Endothelial cell of umbilical vein (primary cell): ENCODE data around the gene DMRTC2. TPM values are rescaled to one million over a fixed set of nuclear protein-coding genes. Genes with fewer than 3 reads are reported as not detected.

ENCODE experiments used
- BruUV-seq: library from RNA; stranded (reverse); fragments of 400-500 nt; replicated peaks from 2 replicates; lab custom pipeline; 2021; lab: Mats Ljungman, UMichigan
- CTCF ChIA-PET: fragments of 300-600, 350-600 bp; sonication (Branson Sonifier 250); formaldehyde crosslinking; loops from one replicate; lab custom pipeline; 2021; ENCODE audit warnings: antibody characterized with exemption, inconsistent platforms; lab: Charles Lee
- POLR2A ChIA-PET: fragments of 300-600, 350-600 bp; sonication (Branson Sonifier 250); formaldehyde crosslinking; loops from one replicate; lab custom pipeline; 2021; ENCODE audit warnings: antibody characterized with exemption, inconsistent platforms; lab: Charles Lee
- DNase-seq: peaks from one replicate; pipeline ENCODE4 v3.0.0-alpha.2; 2011; ENCODE audit warnings: low read depth, low spot score
- FAIRE-seq: peaks from 2 replicates; lab custom pipeline; 2011; peaks lifted over from hg19 to GRCh38; lab: Jason Lieb, UNC
- H2AFZ ChIP-seq: 2 replicates; pipeline ENCODE4 v1.6.0; 2012; ENCODE audit warnings: low read depth, low read length, control low read depth, inconsistent platforms
- H3K27ac ChIP-seq: 2 replicates; pipeline ENCODE4 v1.5.1; 2011; ENCODE audit warnings: low read depth, mild to moderate bottlenecking, control low read depth, low read length, moderate library complexity; ENCODE audit not compliant: insufficient read depth
- H3K27me3 ChIP-seq, 2 experiments: 2 replicates each; pipeline versions ENCODE4 v1.6.0 to v1.6.1; 2011; ENCODE audit warnings: low read length in 2 of 2, mixed read lengths in 1 of 2; ENCODE audit not compliant: control insufficient read depth in 2 of 2, insufficient read depth in 2 of 2
- H3K36me3 ChIP-seq, 2 experiments: 2 replicates in 1 of 2; 3 replicates in 1 of 2; pipeline ENCODE4 v1.5.1; 2011; ENCODE audit warnings: low read length in 2 of 2, mild to moderate bottlenecking in 1 of 2, moderate library complexity in 1 of 2; ENCODE audit not compliant: control insufficient read depth in 2 of 2, insufficient read depth in 2 of 2; ENCODE audit errors: extremely low read depth in 1 of 2
- H3K4me1 ChIP-seq: 3 replicates; pipeline ENCODE4 v1.5.1; 2011; ENCODE audit warnings: mild to moderate bottlenecking, low read length; ENCODE audit not compliant: control insufficient read depth, insufficient read depth; ENCODE audit errors: extremely low read depth
- H3K4me2 ChIP-seq: 2 replicates; pipeline ENCODE4 v1.6.1; 2011; ENCODE audit warnings: low read length, control low read depth, mixed read lengths; ENCODE audit not compliant: insufficient read depth
- H3K4me3 ChIP-seq, 3 experiments: fragments of 200-600 bp in 1 of 3; sonication (generic), shearing (Covaris generic) in 1 of 3; replicated peaks in 1 of 3; 2 replicates each; pipeline ENCODE4 v1.5.1; 2011 to 2016; ENCODE audit warnings: control low read depth in 3 of 3, low read length in 3 of 3, mild to moderate bottlenecking in 2 of 3, inconsistent platforms in 1 of 3, low read depth in 1 of 3, moderate library complexity in 1 of 3; ENCODE audit not compliant: insufficient read depth in 1 of 3
- H3K79me2 ChIP-seq: 2 replicates; pipeline ENCODE4 v1.6.0; 2012; ENCODE audit warnings: low read length, inconsistent platforms; ENCODE audit not compliant: control insufficient read depth, insufficient read depth
- H3K9ac ChIP-seq: replicated peaks from 2 replicates; pipeline ENCODE3; 2011; ENCODE audit warnings: low read length, control low read depth; ENCODE audit not compliant: insufficient read depth; ENCODE audit errors: extremely low read depth
- H3K9me1 ChIP-seq: replicated peaks from 3 replicates; pipeline ENCODE4 v1.6.0; 2011; ENCODE audit warnings: mild to moderate bottlenecking, low read length; ENCODE audit not compliant: control insufficient read depth, insufficient read depth; ENCODE audit errors: extremely low read depth
- H3K9me3 ChIP-seq: replicated peaks from 2 replicates; pipeline ENCODE4 v1.5.1; 2012; ENCODE audit warnings: low read length, inconsistent platforms; ENCODE audit not compliant: control insufficient read depth, insufficient read depth
- H4K20me1 ChIP-seq: replicated peaks from 2 replicates; pipeline ENCODE3; 2011; ENCODE audit warnings: mild to moderate bottlenecking, low read length; ENCODE audit not compliant: control insufficient read depth, insufficient read depth; ENCODE audit errors: extremely low read depth
- CTCF ChIP-seq, 2 donors: IDR thresholded peaks; 1 replicate in 1 of 2; 2 replicates in 1 of 2; pipeline ENCODE4 v1.5.1; 2011; ENCODE audit warnings: low read length in 2 of 2, mild to moderate bottlenecking in 2 of 2, moderate library complexity in 2 of 2, control low read depth in 1 of 2, inconsistent platforms in 1 of 2, low read depth in 1 of 2; ENCODE audit not compliant: insufficient read depth in 1 of 2; ENCODE audit errors: extremely low read depth in 1 of 2
- EZH2 ChIP-seq: IDR thresholded peaks from 2 replicates; pipeline ENCODE4 v1.6.1; 2012; ENCODE audit warnings: borderline replicate concordance, low read depth, mild to moderate bottlenecking, moderate library complexity, low read length, inconsistent platforms; ENCODE audit not compliant: severe bottlenecking
- FOS ChIP-seq: IDR thresholded peaks from 2 replicates; pipeline ENCODE4 v1.6.1; 2011; ENCODE audit warnings: mild to moderate bottlenecking, low read length, moderate library complexity, borderline replicate concordance; ENCODE audit not compliant: insufficient read depth
- GATA2 ChIP-seq: IDR thresholded peaks from 2 replicates; pipeline ENCODE4 v1.7.0; 2011; ENCODE audit warnings: low read depth, mild to moderate bottlenecking, moderate library complexity, mixed read lengths, low read length; ENCODE audit not compliant: insufficient read length, insufficient read depth
- JUN ChIP-seq: IDR thresholded peaks from 2 replicates; pipeline ENCODE4 v1.6.1; 2011; ENCODE audit warnings: borderline replicate concordance, low read depth; ENCODE audit not compliant: insufficient read length, insufficient read depth
- MAX ChIP-seq: IDR thresholded peaks from 2 replicates; pipeline ENCODE4 v1.6.1; 2011; ENCODE audit not compliant: insufficient read depth, insufficient read length
- MYC ChIP-seq: IDR thresholded peaks from one replicate; pipeline ENCODE4 v1.6.1; 2011; ENCODE audit warnings: mild to moderate bottlenecking, low read depth, low read length
- POLR2A ChIP-seq: IDR thresholded peaks from 2 replicates; pipeline ENCODE4 v1.6.1; 2012; ENCODE audit warnings: low read depth, mild to moderate bottlenecking, control low read depth, low read length
- POLR2AphosphoS5 ChIP-seq: IDR thresholded peaks from 2 replicates; pipeline ENCODE4 v1.6.1; 2012; ENCODE audit warnings: low read depth, mild to moderate bottlenecking, control low read depth, low read length, moderate library complexity; ENCODE audit not compliant: insufficient read depth
- dilution Hi-C: fragments of 300-500 bp; cut with MboI; formaldehyde crosslinking; loops from one replicate; pipeline ENCODE4 v1.15.0; 2019; ENCODE audit warnings: low sequenced_read_pairs; ENCODE audit not compliant: extremely low pct_ligation_motif_present
- intact Hi-C: fragments of 100-400 bp; cut with micrococcal nuclease; formaldehyde crosslinking; loops from one replicate; pipeline ENCODE4 v1.10.0; 2022
- polyA plus RNA-seq, 4 experiments: library from polyadenylated mRNA; depleted of rRNA in 3 of 4; stranded (reverse) in 3 of 4; unstranded in 1 of 4; fragments of >200 nt; gene quantifications; 2 replicates each; pipeline versions ENCODE4 v1.2.1 to v1.2.3, GENCODE V29; 2011 to 2012; ENCODE audit warnings: missing spikeins in 1 of 4
- total RNA-seq: library from RNA; stranded (reverse); gene quantifications from 2 replicates; pipeline ENCODE4 v1.2.3, GENCODE V29; 2021

DMRTC2 gene
- total and polyA plus RNA-seq, 2 donors (not counting 3 experiments of a cell fraction or from before 2014, with no cell fraction given): not detected

- POLR2A ChIA-PET: no interaction called here
- DNase-seq (no peak), FAIRE-seq (no peak)
- CTCF ChIA-PET: interaction anchor here (0.7 to 2.6 kb wide), 5 partner anchors 8 to 49 kb away, joined by 3 to 7 read pairs (median 4); no protein-coding TSS in a partner anchor
- dilution Hi-C loops: no loop called here
- H2AFZ ChIP-seq: no peak overlapping the region
- no peak overlapping the region for H3K9ac ChIP-seq
- no peaks in the 10 kb centered on the region for H3K9me1 ChIP-seq
- H3K4me3 ChIP-seq: no peak overlapping the region
- no peaks in the 10 kb centered on the region for H3K9me3 ChIP-seq
- H3K4me1 ChIP-seq: no peaks in the 10 kb centered on the region
- intact Hi-C loops: no loop called here
- no peak overlapping the region for H3K27ac ChIP-seq
- H4K20me1 ChIP-seq: no peaks in the 10 kb centered on the region
- no peaks in the 10 kb centered on the region for H3K79me2 ChIP-seq
- no peaks in the 10 kb centered on the region for H3K27me3 ChIP-seq
- no peaks in the 10 kb centered on the region for H3K36me3 ChIP-seq
- H3K4me2 ChIP-seq: no peak overlapping the region
- no TSS peak for BruUV-seq
- no peak for TF ChIP-seq JUN
- TF ChIP-seq MYC: no peak
- TF ChIP-seq POLR2A: no peak
- TF ChIP-seq EZH2: no peak
- TF ChIP-seq POLR2AphosphoS5: no peak
- TF ChIP-seq GATA2: no peak
- no peak for TF ChIP-seq MAX
- no peak for TF ChIP-seq FOS
- no peak for TF ChIP-seq CTCF (IDR thresholded peaks at IDR 0.05; ENCODE audit: extremely low read depth in 1 of 2, insufficient read depth in 1 of 2, low read depth in 1 of 2, low read length in 2 of 2)
These were observed 42.1 kb upstream of the DMRTC2 start for GRCh38 chr19:41802770-41803169.
